ENCODE measurements around the gene GPRC5B.
A peak's percentile ranks its signal among the peaks of the same experiment; 100 is the strongest.

GPRC5B gene

GRCh38 chr16:19841184-19841583 is 43.5 kb downstream of the GPRC5B start:
- H3K4me3 ChIP-seq (ENCODE audit: low read depth, low read length), result no peak overlapping the region
- no peak for DNase-seq (ENCODE audit: low read depth)
- TF ChIP-seq, protein P1, sequence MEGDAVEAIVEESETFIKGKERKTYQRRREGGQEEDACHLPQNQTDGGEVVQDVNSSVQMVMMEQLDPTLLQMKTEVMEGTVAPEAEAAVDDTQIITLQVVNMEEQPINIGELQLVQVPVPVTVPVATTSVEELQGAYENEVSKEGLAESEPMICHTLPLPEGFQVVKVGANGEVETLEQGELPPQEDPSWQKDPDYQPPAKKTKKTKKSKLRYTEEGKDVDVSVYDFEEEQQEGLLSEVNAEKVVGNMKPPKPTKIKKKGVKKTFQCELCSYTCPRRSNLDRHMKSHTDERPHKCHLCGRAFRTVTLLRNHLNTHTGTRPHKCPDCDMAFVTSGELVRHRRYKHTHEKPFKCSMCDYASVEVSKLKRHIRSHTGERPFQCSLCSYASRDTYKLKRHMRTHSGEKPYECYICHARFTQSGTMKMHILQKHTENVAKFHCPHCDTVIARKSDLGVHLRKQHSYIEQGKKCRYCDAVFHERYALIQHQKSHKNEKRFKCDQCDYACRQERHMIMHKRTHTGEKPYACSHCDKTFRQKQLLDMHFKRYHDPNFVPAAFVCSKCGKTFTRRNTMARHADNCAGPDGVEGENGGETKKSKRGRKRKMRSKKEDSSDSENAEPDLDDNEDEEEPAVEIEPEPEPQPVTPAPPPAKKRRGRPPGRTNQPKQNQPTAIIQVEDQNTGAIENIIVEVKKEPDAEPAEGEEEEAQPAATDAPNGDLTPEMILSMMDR (conservative IDR thresholded peaks at IDR 0.05; ENCODE audit: low read depth, low read length), result no peak

DNA sequence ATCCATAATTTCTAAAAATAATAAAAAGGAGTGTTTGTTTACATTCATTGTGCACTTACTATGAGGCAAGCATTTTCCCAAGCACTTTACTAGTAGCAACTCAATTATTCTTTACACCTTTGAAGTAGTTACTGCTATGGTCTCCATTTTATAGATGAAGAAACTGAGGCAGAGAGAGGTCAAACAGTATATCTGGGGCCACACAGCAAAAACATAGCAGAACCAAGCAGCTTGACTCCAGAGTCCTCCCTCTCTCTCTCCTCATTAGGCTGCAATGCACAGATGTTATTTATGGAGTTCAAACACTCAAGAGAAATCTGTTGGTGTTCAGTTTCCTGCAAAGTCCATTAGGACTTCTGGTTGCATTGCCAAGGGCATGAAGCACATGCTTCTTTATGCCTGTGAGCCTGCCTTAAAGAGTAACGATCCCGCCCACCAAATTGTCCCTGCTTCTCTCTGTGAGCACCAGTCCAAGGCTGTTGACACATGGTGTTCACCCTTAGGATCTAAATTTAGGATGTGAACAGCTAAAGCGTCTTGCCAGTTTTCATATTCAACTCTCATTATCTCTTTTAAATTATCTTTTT is 44.0 kb downstream of the GPRC5B start:
- no peak for DNase-seq (ENCODE audit: low read depth)
- TF ChIP-seq, protein P1 (conservative IDR thresholded peaks at IDR 0.05; ENCODE audit: low read depth, low read length), result no peak
- no peak overlapping the region for H3K4me3 ChIP-seq (ENCODE audit: low read depth, low read length)

- H3K4me3 ChIP-seq (ENCODE audit: low read depth, low read length), result no peak overlapping the region
- DNase-seq (ENCODE audit: low read depth), result no peak
- TF ChIP-seq, protein P1 (conservative IDR thresholded peaks at IDR 0.05; ENCODE audit: low read depth, low read length), result no peak
These were observed 46.5 kb downstream of the GPRC5B start for GRCh38 chr16:19837984-19838707.

- DNase-seq (ENCODE audit: low read depth), result no peak
- H3K4me3 ChIP-seq (ENCODE audit: low read depth, low read length), result no peak overlapping the region
- TF ChIP-seq, protein P1 (conservative IDR thresholded peaks at IDR 0.05; ENCODE audit: low read depth, low read length), result no peak
These were observed 47.2 kb downstream of the GPRC5B start for GRCh38 chr16:19837331-19837980.

DNA sequence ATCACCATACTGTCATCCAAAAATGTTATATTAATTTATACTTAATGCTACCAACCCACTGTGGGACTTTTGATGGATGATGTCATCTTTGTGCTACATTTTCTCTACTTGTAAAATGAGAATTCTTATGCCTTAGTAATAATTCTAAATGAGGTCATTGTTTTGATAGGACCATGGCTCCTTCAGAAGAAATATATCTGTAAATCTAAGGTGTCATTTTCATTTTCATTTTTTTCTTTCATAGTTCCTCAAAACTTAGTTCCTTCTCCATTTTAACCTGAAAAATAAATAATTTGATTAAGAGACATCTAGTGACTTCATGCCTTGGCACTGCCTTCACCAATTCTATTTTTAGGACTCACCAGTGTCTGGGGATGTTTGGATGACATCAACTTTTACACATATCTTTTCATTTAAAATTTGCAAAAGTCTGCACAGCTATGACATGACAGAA is 48.7 kb downstream of the GPRC5B start:
- TF ChIP-seq, protein P1 (conservative IDR thresholded peaks at IDR 0.05; ENCODE audit: low read depth, low read length), result no peak
- DNase-seq (ENCODE audit: low read depth), result peak; percentile 62
- H3K4me3 ChIP-seq (ENCODE audit: low read depth, low read length), result no peak overlapping the region

DNA sequence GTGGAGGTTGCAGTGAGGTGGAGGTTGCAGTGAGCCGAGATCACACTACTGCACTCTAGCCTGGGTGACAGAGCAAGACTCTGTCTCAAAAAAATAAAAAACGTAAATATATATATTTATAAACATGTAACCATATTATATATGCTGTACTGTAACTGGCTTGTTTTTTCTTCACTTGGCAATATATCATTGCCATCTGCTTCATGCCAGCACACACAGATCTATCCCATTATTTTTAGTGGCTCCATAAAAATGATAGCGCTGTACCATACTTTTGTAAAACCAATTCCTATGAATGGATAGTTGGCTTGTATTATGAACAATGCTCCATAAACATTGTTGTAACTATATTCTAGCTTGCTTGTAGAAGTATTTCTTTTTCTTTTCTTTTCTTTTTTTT is 49.5 kb downstream of the GPRC5B start:
- TF ChIP-seq, protein P1 (conservative IDR thresholded peaks at IDR 0.05; ENCODE audit: low read depth, low read length), result no peak
- no peak for DNase-seq (ENCODE audit: low read depth)
- H3K4me3 ChIP-seq (ENCODE audit: low read depth, low read length), result no peak overlapping the region

Data from choroid plexus epithelial cell (primary cell).